IMR-90 (cell line): Measurements from ENCODE around the gene EXOC4. TPM values are rescaled to one million over a fixed set of nuclear protein-coding genes. Genes with fewer than 3 reads are reported as not detected.

Source experiments
- ATAC-seq: fragments of 200-7000 bp; cut with Tn5 transposase; 2 replicates; pipeline ENCODE4 v1.9.1; 2020; ENCODE audit warnings: low read depth, mild to moderate bottlenecking, moderate library complexity
- BruUV-seq: library from RNA; stranded (reverse); fragments of 400-500 nt; replicated peaks from 2 replicates; lab custom pipeline; 2021; lab: Mats Ljungman, UMichigan
- CTCF ChIA-PET: fragments of 300-600 bp; formaldehyde crosslinking; extraction: SDS; loops from one replicate; lab custom pipeline; 2021; ENCODE audit warnings: antibody characterized with exemption; lab: Yijun Ruan, JAX
- POLR2A ChIA-PET: fragments of 300-600 bp; sonication (Branson Sonifier 250); formaldehyde crosslinking; loops from one replicate; lab custom pipeline; 2022; ENCODE audit warnings: antibody characterized with exemption; ENCODE audit not compliant: unreplicated experiment; lab: Charles Lee
- DNase-seq: peaks from one replicate; pipeline ENCODE4 v3.0.0; 2013
- H2AFZ ChIP-seq: replicated peaks from 2 replicates; pipeline ENCODE3; 2013; ENCODE audit warnings: low read length, mild to moderate bottlenecking; ENCODE audit not compliant: poor library complexity
- H2AK5ac ChIP-seq: 2 replicates; pipeline ENCODE4 v1.6.1; 2013; ENCODE audit warnings: low read depth, low read length, inconsistent platforms
- H2AK9ac ChIP-seq: replicated peaks from 2 replicates; pipeline ENCODE3; 2013; ENCODE audit warnings: mild to moderate bottlenecking, low read depth, low read length, moderate library complexity; ENCODE audit not compliant: poor library complexity
- H2BK120ac ChIP-seq: 2 replicates; pipeline ENCODE4 v1.6.1; 2013; ENCODE audit warnings: low read depth, low read length, inconsistent platforms
- H2BK15ac ChIP-seq: 3 replicates; pipeline ENCODE4 v1.6.1; 2013; ENCODE audit warnings: low read depth, low read length, inconsistent platforms
- H2BK20ac ChIP-seq: 2 replicates; pipeline ENCODE4 v1.6.1; 2013; ENCODE audit warnings: low read depth, mild to moderate bottlenecking, inconsistent platforms, low read length, moderate library complexity
- H2BK5ac ChIP-seq: 2 replicates; pipeline ENCODE4 v1.6.1; 2013; ENCODE audit warnings: mild to moderate bottlenecking, low read depth, low read length, inconsistent platforms; ENCODE audit not compliant: poor library complexity, severe bottlenecking
- H3K14ac ChIP-seq: replicated peaks from 2 replicates; pipeline ENCODE4 v1.6.1; 2013; ENCODE audit warnings: low read depth, low read length, inconsistent platforms
- H3K18ac ChIP-seq: 2 replicates; pipeline ENCODE4 v1.6.1; 2013; ENCODE audit warnings: low read depth, low read length, control low read depth
- H3K23ac ChIP-seq: 2 replicates; pipeline ENCODE4 v1.6.1; 2013; ENCODE audit warnings: low read depth, low read length, inconsistent platforms
- H3K27ac ChIP-seq: 2 replicates; pipeline ENCODE4 v1.5.1; 2013; ENCODE audit warnings: mild to moderate bottlenecking, control low read depth, low read length; ENCODE audit not compliant: insufficient read depth
- H3K27me3 ChIP-seq: 2 replicates; pipeline ENCODE4 v1.6.1; 2013; ENCODE audit warnings: low read length; ENCODE audit not compliant: control insufficient read depth, insufficient read depth
- H3K36me3 ChIP-seq: 2 replicates; pipeline ENCODE4 v1.6.1; 2013; ENCODE audit warnings: low read length, mixed read lengths; ENCODE audit not compliant: control insufficient read depth, insufficient read depth
- H3K4ac ChIP-seq: 2 replicates; pipeline ENCODE4 v1.6.1; 2013; ENCODE audit warnings: low read depth, low read length, inconsistent platforms
- H3K4me1 ChIP-seq: 2 replicates; pipeline ENCODE4 v1.6.1; 2013; ENCODE audit warnings: low read length, mixed read lengths; ENCODE audit not compliant: control insufficient read depth, insufficient read depth
- H3K4me2 ChIP-seq: 2 replicates; pipeline ENCODE4 v1.6.1; 2013; ENCODE audit warnings: low read depth, mild to moderate bottlenecking, control low read depth, low read length, moderate library complexity
- H3K4me3 ChIP-seq: 2 replicates; pipeline ENCODE4 v1.5.1; 2013; ENCODE audit warnings: low read depth, mild to moderate bottlenecking, control low read depth, low read length, moderate library complexity; ENCODE audit not compliant: insufficient read depth
- H3K56ac ChIP-seq: 2 replicates; pipeline ENCODE4 v1.6.1; 2013; ENCODE audit warnings: low read length, inconsistent platforms; ENCODE audit not compliant: insufficient read depth; ENCODE audit errors: extremely low read depth
- H3K79me1 ChIP-seq, 2 experiments: 2 replicates each; pipeline ENCODE4 v1.6.1; 2013; ENCODE audit warnings: low read length in 2 of 2, inconsistent platforms in 1 of 2, low read depth in 1 of 2
- H3K9ac ChIP-seq: 2 replicates; pipeline ENCODE4 v1.6.1; 2013; ENCODE audit warnings: low read depth, low read length, control low read depth
- H3K9me1 ChIP-seq: 2 replicates; pipeline ENCODE4 v1.6.1; 2013; ENCODE audit warnings: low read length, inconsistent platforms; ENCODE audit not compliant: insufficient read depth
- H3K9me3 ChIP-seq: 2 replicates; pipeline ENCODE4 v1.6.1; 2013; ENCODE audit warnings: low read length; ENCODE audit not compliant: control insufficient read depth, insufficient read depth
- H4K20me1 ChIP-seq: 2 replicates; pipeline ENCODE4 v1.6.1; 2013; ENCODE audit warnings: low read length, inconsistent platforms; ENCODE audit not compliant: insufficient read depth
- H4K5ac ChIP-seq: 2 replicates; pipeline ENCODE4 v1.6.1; 2013; ENCODE audit warnings: mild to moderate bottlenecking, low read depth, low read length, control low read depth
- H4K8ac ChIP-seq, 2 experiments: 2 replicates each; pipeline ENCODE4 v1.6.1; 2013; ENCODE audit warnings: low read depth in 2 of 2, low read length in 2 of 2, control low read depth in 1 of 2, inconsistent platforms in 1 of 2
- H4K91ac ChIP-seq: 2 replicates; pipeline ENCODE4 v1.6.1; 2013; ENCODE audit warnings: low read depth, low read length, inconsistent platforms; ENCODE audit not compliant: insufficient read depth
- CHD1 ChIP-seq: IDR thresholded peaks from 2 replicates; pipeline ENCODE4 v1.6.1; 2012; ENCODE audit warnings: low read depth, low read length, improper control_type of control experiment
- NFE2L2 ChIP-seq: fragments of 150-350 bp; IDR thresholded peaks from 2 replicates; pipeline ENCODE4 v1.6.1; 2016; ENCODE audit warnings: low read depth, mild to moderate bottlenecking, low read length
- RCOR1 ChIP-seq: IDR thresholded peaks from 2 replicates; pipeline ENCODE4 v1.6.1; 2012; ENCODE audit warnings: mild to moderate bottlenecking, low read length, improper control_type of control experiment; ENCODE audit not compliant: insufficient replicate concordance
- WGBS, 2 experiments: methylation state at CpG; one replicate each; pipeline versions ENCODE4 v1.1.5 to v1.1.7; 2013; ENCODE audit warnings: missing lambda C conversion rate in 2 of 2; ENCODE audit not compliant: insufficient read length in 1 of 2; ENCODE audit errors: extremely low coverage in 2 of 2; 5-methylcytosine and 5-hydroxymethylcytosine counted together
- dilution Hi-C: fragments of 300-500 bp; cut with HindIII; formaldehyde crosslinking; loops from one replicate; pipeline ENCODE4 v1.14.3; 2018; ENCODE audit warnings: low sequenced_read_pairs; ENCODE audit not compliant: unreplicated experiment
- in situ Hi-C: fragments of 300-500 bp; cut with MboI; formaldehyde crosslinking; loops from 3 replicates; pipeline ENCODE4 v1.14.3; 2019; ENCODE audit warnings: low sequenced_read_pairs, inconsistent platforms, mixed read lengths
- intact Hi-C: fragments of 100-400 bp; cut with micrococcal nuclease; formaldehyde crosslinking; loops from 2 replicates; pipeline ENCODE4 v1.10.0; 2022
- polyA plus RNA-seq, 3 experiments: library from polyadenylated mRNA; depleted of rRNA; stranded (reverse); fragments of >200 nt; gene quantifications; 2 replicates each; pipeline ENCODE4 v1.2.3, GENCODE V29; 2012; ENCODE audit warnings: low replicate concordance in 1 of 3
- total RNA-seq: library from RNA; depleted of rRNA; stranded (reverse); fragments of >200 nt; gene quantifications from 2 replicates; pipeline ENCODE4 v1.2.3, GENCODE V29; 2012
- TF ChIP-seq, protein P1 (sequence below): fragments of 150-350 bp; IDR thresholded peaks from 2 replicates; pipeline ENCODE4 v1.6.1; 2017; ENCODE audit warnings: mild to moderate bottlenecking, antibody characterized with exemption, low read length, low read depth

EXOC4 gene
- total and polyA plus RNA-seq, 2 of the 4 experiments (the other 2 are of a cell fraction), result 25.4 to 94.6 TPM

GRCh38 chr7:133282094-133282493 lies 29.2 kb downstream of the EXOC4 start:
- peaks cover 4% of the 10 kb centered on the region; the same call in 1 of the 2 replicates for H3K9me1 ChIP-seq
- no peak overlapping the region for H3K4ac ChIP-seq
- WGBS, 2 experiments, result no CpG with 5 or more reads among the region's 1 CpG
- H2AK5ac ChIP-seq, result no peak overlapping the region
- H3K27me3 ChIP-seq, result no peaks in the 10 kb centered on the region
- DNase-seq (no peak), ATAC-seq (no peak)
- peaks cover 22 to 24% of the 10 kb centered on the region in 2 experiments; a peak in 3 of 4 replicates for H3K79me1 ChIP-seq
- H3K9ac ChIP-seq, result no peak overlapping the region
- dilution Hi-C loops, result no loop called here
- no peak overlapping the region for H2BK5ac ChIP-seq
- H3K36me3 ChIP-seq, result peaks cover 7% of the 10 kb centered on the region
- intact Hi-C loops, result no loop called here
- BruUV-seq, result no TSS peak
- H3K14ac ChIP-seq, result no peak overlapping the region
- H3K56ac ChIP-seq, result no peak overlapping the region
- no peak overlapping the region for H3K18ac ChIP-seq
- H4K20me1 ChIP-seq, result no peaks in the 10 kb centered on the region; the same call in 1 of the 2 replicates
- H3K9me3 ChIP-seq, result no peaks in the 10 kb centered on the region
- no peaks in the 10 kb centered on the region for H3K4me1 ChIP-seq
- no peak overlapping the region for H3K27ac ChIP-seq
- POLR2A ChIA-PET, result no interaction called here
- H2BK120ac ChIP-seq, result no peak overlapping the region
- no peak overlapping the region for H4K91ac ChIP-seq
- in situ Hi-C loops, result no loop called here
- no peak overlapping the region for H2BK15ac ChIP-seq
- H4K8ac ChIP-seq, result no peak overlapping the region
- no peak overlapping the region for H3K23ac ChIP-seq
- H2BK20ac ChIP-seq, result no peak overlapping the region
- H4K5ac ChIP-seq, result no peak overlapping the region
- no peak overlapping the region for H2AFZ ChIP-seq
- no peak overlapping the region for H2AK9ac ChIP-seq
- H3K4me3 ChIP-seq, result no peak overlapping the region
- H3K4me2 ChIP-seq, result no peak overlapping the region
- TF ChIP-seq CHD1 (no peak), RCOR1 (no peak), NFE2L2 (peak; percentile 69; the same call in 1 of the 2 replicates)
- TF ChIP-seq, protein P1, sequence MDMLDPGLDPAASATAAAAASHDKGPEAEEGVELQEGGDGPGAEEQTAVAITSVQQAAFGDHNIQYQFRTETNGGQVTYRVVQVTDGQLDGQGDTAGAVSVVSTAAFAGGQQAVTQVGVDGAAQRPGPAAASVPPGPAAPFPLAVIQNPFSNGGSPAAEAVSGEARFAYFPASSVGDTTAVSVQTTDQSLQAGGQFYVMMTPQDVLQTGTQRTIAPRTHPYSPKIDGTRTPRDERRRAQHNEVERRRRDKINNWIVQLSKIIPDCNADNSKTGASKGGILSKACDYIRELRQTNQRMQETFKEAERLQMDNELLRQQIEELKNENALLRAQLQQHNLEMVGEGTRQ, result no peak
- CTCF ChIA-PET, result interaction anchor here (0.8 kb wide), 1 partner anchor 1185 kb away, joined by 3 read pairs; no protein-coding TSS in a partner anchor
